ENCODE results near the gene RIC3.

DNA sequence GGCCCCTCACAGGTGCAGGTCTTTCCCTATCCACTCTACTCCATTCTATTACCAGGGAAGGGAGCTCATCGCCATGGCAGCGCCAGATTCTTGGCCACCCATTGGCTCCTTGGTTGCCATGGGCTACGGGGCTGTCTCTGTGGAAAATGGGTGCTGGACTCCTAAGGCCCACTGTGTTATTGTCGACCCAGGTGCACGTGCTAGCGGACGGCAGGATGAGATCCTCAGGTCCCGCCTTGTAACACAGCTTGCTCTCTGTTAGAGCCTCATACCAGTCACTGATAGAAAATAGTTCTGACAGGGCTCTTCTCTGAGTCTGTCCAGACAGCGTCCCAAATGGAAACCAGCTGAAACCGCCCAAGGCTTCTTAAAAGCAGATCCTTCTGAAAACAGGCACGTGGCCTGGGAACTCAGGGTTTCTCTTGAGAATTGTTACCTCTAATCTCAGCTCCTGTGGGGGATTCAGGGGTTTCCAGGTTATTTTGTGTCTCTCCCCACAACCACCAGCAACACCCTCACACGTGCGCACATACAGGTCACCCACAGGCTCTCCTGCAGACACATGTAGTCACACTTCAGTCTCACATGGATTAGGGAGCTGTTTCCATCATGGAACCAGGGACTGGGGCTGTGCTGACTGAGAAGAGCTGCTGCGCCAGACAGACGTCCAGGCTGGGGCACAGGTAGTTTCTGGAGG lies 86.3 kb downstream of the RIC3 start:
- TF ChIP-seq CTCF (conservative IDR thresholded peaks at IDR 0.05; ENCODE audit: low read depth, low read length), result no peak
- no peak for TF ChIP-seq EZH2 (IDR thresholded peaks at IDR 0.05; ENCODE audit: low read length, unreplicated experiment)
- TF ChIP-seq EZH2phosphoT487 (IDR thresholded peaks at IDR 0.05; ENCODE audit: borderline replicate concordance, low read length), result no peak
